Parathyroid adenoma (tissue), 2 donors: ENCODE data around the gene XRCC1.
"Not testable (repeated sequence)": the region's sequence is repeated elsewhere in the genome, so short reads cannot be mapped to it uniquely, and the experiment has no call there.

Experiments used
- H2AFZ ChIP-seq: fragments of 300-600 bp; sonication (generic); one replicate; pipeline ENCODE4 v1.7.0; 2017; ENCODE audit warnings: antibody characterized with exemption, mild to moderate bottlenecking
- H3K27ac ChIP-seq: fragments of 300-600 bp; sonication (generic); one replicate; pipeline ENCODE4 v1.7.0; 2017
- H3K27me3 ChIP-seq: fragments of 300-600 bp; sonication (generic); one replicate; pipeline ENCODE4 v1.7.0; 2017; ENCODE audit warnings: low read length; ENCODE audit not compliant: control insufficient read depth, insufficient read depth
- H3K36me3 ChIP-seq: fragments of 300-600 bp; sonication (generic); one replicate; pipeline ENCODE4 v1.7.0; 2017; ENCODE audit warnings: low read length; ENCODE audit not compliant: control insufficient read depth, insufficient read depth
- H3K4me1 ChIP-seq: fragments of 300-600 bp; sonication (generic); one replicate; pipeline ENCODE4 v1.7.0; 2017; ENCODE audit warnings: control low read depth
- H3K4me2 ChIP-seq: fragments of 300-600 bp; sonication (generic); one replicate; pipeline ENCODE4 v1.7.0; 2017; ENCODE audit warnings: low read length
- H3K4me3 ChIP-seq: fragments of 300-600 bp; sonication (generic); one replicate; pipeline ENCODE4 v1.7.0; 2017; ENCODE audit warnings: low read depth, low read length
- H3K79me2 ChIP-seq: fragments of 300-600 bp; sonication (generic); one replicate; pipeline ENCODE4 v1.7.0; 2017; ENCODE audit warnings: control low read depth
- H3K9ac ChIP-seq: fragments of 300-600 bp; sonication (generic); one replicate; pipeline ENCODE4 v1.7.0; 2017; ENCODE audit warnings: mild to moderate bottlenecking
- H3K9me3 ChIP-seq: fragments of 300-600 bp; sonication (generic); one replicate; pipeline ENCODE4 v1.7.0; 2017; ENCODE audit warnings: low read length; ENCODE audit not compliant: control insufficient read depth
- CTCF ChIP-seq: fragments of 300-600 bp; sonication (generic); IDR thresholded peaks from one replicate; pipeline ENCODE4 v1.7.0; 2017; ENCODE audit warnings: antibody characterized with exemption, mild to moderate bottlenecking
- donor health status: primary hyperparathyroidism.

Gene XRCC1

GRCh38 chr19:43553656-43554055 is 21.7 kb downstream of the XRCC1 start:
- Histone ChIP-seq H3K79me2 (peaks cover 7% of the 10 kb centered on the region), H3K36me3 (no peaks in the 10 kb centered on the region)
- no peak for TF ChIP-seq CTCF

GRCh38 chr19:43552616-43553015 is 22.7 kb downstream of the XRCC1 start:
- H3K9me3 ChIP-seq = no peaks in the 10 kb centered on the region
- H3K9ac ChIP-seq = no peak overlapping the region
- H3K79me2 ChIP-seq = peaks cover 7% of the 10 kb centered on the region
- no peaks in the 10 kb centered on the region for H3K36me3 ChIP-seq
- no peak overlapping the region for H3K27ac ChIP-seq
- TF ChIP-seq CTCF = no peak
- no peaks in the 10 kb centered on the region for H3K4me1 ChIP-seq
- no peak overlapping the region for H3K4me2 ChIP-seq
- H3K4me3 ChIP-seq = no peak overlapping the region
- no peak overlapping the region for H2AFZ ChIP-seq
- no peaks in the 10 kb centered on the region for H3K27me3 ChIP-seq

More at GRCh38 chr19:43553656-43554055, 21.7 kb downstream of the XRCC1 start:
- Histone ChIP-seq H2AFZ (no peak overlapping the region), H3K9ac (no peak overlapping the region), H3K27ac (no peak overlapping the region), H3K4me1 (no peaks in the 10 kb centered on the region), H3K27me3 (no peaks in the 10 kb centered on the region), H3K4me2 (no peak overlapping the region), H3K4me3 (no peak overlapping the region), H3K9me3 (no peaks in the 10 kb centered on the region)

- Histone ChIP-seq H3K27me3 (no peaks in the 10 kb centered on the region), H2AFZ (no peak overlapping the region), H3K4me1 (no peaks in the 10 kb centered on the region), H3K4me3 (no peak overlapping the region), H3K79me2 (peaks cover 7% of the 10 kb centered on the region), H3K9me3 (no peaks in the 10 kb centered on the region), H3K4me2 (no peak overlapping the region), H3K9ac (no peak overlapping the region), H3K27ac (no peak overlapping the region), H3K36me3 (no peaks in the 10 kb centered on the region)
- no peak for TF ChIP-seq CTCF
Measured at GRCh38 chr19:43552198-43552450, 23.2 kb downstream of the XRCC1 start.

- Histone ChIP-seq H3K27ac (no peak overlapping the region), H3K4me1 (no peaks in the 10 kb centered on the region), H3K27me3 (no peaks in the 10 kb centered on the region), H3K79me2 (peaks cover 7% of the 10 kb centered on the region), H3K9me3 (no peaks in the 10 kb centered on the region), H3K9ac (no peak overlapping the region), H3K4me2 (no peak overlapping the region), H2AFZ (no peak overlapping the region), H3K4me3 (no peak overlapping the region), H3K36me3 (no peaks in the 10 kb centered on the region)
- TF ChIP-seq CTCF = no peak
Measured at GRCh38 chr19:43551399-43552197, 23.7 kb downstream of the XRCC1 start.

- H3K4me3 ChIP-seq = no peak overlapping the region
- H2AFZ ChIP-seq = no peak overlapping the region
- H3K9me3 ChIP-seq = no peaks in the 10 kb centered on the region
- H3K27ac ChIP-seq = no peak overlapping the region
- no peaks in the 10 kb centered on the region for H3K27me3 ChIP-seq
- H3K9ac ChIP-seq = no peak overlapping the region
- no peaks in the 10 kb centered on the region for H3K79me2 ChIP-seq
- H3K36me3 ChIP-seq = no peaks in the 10 kb centered on the region
- H3K4me2 ChIP-seq = no peak overlapping the region
- no peak for TF ChIP-seq CTCF
- no peaks in the 10 kb centered on the region for H3K4me1 ChIP-seq
Measured at GRCh38 chr19:43548706-43549105, 26.6 kb downstream of the XRCC1 start.

GRCh38 chr19:43547926-43548325 is 27.4 kb downstream of the XRCC1 start:
- H3K9me3 ChIP-seq, H2AFZ ChIP-seq: not testable (repeated sequence)

More at GRCh38 chr19:43547926-43548325, 27.4 kb downstream of the XRCC1 start:
- H3K27me3 ChIP-seq, H3K4me3 ChIP-seq, H3K4me1 ChIP-seq, H3K9ac ChIP-seq, H3K79me2 ChIP-seq, H3K36me3 ChIP-seq, H3K4me2 ChIP-seq, H3K27ac ChIP-seq: not testable (repeated sequence)
